Measurements from ENCODE around the gene MDGA2.

MDGA2 gene

DNA sequence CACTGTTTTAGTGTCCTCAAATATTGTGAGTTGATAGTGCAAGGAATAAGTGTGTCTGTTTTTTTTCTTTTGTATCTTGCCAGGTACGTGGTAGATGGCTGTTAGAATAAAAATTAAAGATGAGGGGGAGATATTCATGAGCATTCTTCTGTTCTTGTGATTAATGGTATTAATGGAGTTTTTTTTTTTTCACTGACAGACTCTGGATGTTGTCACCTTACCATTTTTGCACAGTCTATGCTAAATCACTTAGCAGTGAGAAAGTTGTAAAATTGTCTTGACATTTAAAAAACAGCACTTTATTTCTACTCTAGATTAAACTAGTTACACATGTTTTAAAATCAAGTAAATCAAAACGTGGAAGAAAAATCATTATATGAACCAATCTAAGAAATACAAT, 204.3 kb downstream of the MDGA2 start:
- DNase-seq, result no peak

DNA sequence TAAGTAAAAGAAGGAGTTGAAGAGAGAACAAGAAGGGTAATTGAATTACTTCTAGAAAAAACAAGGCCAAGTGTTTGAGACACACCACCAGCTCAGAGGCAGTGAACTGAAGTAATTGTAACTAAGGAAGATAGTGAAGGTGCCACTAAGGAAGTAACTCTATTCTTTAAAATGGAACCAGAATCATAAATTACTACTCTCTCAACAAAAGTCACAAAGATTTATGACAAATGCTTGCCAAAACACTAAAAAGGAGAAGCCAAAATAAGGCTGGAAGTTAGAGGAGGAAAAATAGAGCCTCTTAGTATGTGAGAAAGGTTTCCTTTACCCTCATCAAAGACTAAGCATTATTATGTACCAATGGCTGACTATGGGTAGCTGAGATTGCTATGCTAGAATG, 208.5 kb downstream of the MDGA2 start:
- DNase-seq, result no peak

DNA sequence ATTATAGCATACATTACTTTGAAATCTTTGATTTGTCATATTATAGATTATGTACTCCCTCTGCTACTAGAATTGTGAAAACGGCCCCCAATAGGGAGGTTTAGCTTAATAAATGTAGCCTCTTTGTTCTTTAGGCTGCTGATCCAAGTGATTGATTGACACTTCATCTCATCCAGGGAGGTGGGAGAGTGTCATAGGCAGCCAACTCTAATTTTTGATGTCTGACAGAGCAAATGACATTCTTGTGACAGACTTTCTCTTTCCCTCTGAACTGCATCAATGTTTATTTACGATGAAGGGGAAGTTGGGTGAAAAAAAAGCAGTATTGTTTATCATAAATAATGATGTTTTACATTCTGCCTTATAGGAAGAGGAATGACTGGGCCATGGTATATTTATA, 221.4 kb downstream of the MDGA2 start:
- DNase-seq, result no peak

DNA sequence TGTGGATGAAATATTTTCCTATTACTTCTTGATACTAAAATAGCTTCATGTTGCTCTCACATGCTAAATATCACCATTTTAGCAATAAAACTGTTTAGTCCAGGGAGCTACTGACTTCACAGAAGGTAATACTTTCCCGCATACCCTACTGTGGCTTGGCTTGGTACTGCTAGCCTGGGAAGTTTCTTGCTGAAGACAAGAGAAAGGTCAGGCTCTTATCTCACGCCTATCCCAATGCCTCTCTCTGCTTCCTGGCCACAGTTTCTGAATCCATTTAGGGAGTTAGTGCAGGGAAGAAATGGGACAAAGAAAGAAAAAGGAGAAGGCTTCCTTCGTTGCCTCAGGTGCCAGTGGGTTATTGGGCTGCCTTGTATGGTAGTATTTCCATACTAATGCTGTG, 228.3 kb downstream of the MDGA2 start:
- no peak for DNase-seq

DNA sequence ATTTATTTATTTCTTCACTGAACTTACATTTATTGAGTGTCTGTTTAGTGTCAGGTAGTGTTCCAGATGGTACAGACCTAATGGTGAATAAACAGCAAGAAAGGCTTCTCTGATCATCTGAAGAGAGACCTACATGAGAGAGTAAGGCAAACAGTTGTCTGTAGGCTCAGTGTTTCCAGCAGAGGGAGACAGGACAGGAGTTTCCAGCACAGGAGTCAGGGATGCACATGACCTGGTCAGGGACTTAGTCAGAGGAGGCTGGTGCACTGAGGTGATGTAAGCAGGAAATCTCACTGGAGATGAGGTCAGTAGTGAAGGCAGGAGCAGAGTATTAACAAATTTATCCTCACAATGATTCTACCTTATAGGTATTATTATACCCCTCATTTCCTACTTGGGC, 233.2 kb downstream of the MDGA2 start:
- DNase-seq, result no peak

DNA sequence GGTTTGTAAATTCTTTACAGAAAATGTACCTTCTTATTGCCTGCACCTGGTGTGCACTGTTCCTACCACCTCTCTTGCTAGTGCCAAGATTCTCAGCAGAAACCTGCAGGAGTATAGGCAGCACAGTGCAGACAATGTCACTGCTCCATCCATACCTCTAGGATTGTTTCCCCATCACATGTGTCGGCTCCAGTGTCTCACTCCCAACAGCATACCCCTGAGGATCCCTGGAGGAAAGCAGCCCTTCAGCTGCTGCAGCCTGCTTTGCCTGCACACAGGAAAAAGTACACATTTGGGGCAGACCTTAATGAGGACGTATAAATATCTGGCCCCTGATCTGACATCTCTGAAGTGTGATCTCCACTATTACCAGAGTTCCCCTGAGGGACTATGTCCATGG, 235.5 kb downstream of the MDGA2 start:
- DNase-seq, result no peak

DNA sequence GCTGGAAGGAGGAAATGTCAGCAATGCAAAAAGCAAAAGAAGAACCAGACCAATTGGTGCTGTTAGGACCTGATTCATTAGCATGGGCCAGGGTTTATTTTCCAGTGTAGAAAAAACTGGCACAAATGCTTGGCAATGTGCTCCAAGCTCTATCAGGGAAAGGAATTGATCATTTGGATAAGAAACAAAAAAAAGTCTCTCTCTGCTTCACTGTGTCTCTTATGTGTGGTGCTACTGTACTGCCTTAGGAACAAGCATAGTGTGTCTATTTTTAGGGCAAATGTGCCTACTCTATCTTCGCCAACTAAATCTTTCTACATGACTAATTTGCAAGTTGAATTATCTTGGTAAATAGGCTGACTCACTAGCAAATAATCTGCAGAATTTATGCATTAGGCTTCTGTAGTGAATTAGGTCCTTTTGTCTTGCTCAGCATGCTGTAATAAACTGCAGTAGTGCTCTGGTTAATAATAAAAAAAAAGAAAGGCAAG, 236.7 kb downstream of the MDGA2 start:
- no peak for DNase-seq

DNA sequence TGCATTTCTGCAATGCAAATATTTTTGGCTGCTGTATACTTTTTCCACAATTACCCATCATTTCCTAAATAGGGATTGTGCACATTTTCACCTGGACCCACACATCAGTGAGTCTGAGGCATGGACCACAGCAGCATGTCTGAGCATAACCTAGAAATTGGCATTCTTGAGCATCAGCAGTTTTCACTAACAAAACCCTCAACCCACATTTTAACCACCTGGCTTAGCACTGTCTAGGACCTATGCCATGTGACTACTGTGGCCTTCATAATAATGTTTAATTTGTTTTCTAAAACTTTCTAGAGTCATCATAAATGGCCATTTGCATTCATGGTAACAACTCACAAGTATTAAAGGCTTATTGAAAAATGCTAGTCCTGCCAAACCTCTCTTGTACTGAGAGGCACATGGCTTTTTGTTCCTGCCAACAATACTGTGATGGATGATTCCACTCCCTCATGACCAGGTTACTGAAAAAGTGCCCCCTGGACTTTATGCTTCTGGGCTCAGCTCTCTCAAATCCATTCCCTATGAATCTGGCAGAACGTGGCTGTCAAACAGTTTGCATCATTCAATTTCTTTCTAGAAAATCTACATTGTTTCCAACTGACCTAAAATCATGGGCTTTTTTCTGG, 240.0 kb downstream of the MDGA2 start:
- no peak for DNase-seq

DNA sequence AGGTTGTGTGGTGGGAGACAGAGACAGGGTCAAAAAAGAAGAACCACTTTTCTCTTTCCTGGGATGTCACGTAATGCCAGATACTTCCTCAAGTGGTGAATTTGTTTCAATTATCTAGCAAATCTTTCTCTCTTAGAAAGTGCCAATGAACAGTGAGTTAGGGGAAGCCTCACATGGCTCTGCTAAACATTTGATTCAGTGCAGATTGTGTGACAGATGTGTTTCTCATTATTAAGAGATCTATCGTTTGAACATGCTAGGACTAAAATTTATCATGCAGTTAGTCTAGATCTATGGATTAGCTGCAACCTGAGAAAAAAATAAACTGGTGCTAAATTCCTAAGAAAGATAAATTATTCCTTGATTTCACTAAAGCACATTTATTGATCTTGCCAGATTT, 247.8 kb downstream of the MDGA2 start:
- DNase-seq, result no peak

DNA sequence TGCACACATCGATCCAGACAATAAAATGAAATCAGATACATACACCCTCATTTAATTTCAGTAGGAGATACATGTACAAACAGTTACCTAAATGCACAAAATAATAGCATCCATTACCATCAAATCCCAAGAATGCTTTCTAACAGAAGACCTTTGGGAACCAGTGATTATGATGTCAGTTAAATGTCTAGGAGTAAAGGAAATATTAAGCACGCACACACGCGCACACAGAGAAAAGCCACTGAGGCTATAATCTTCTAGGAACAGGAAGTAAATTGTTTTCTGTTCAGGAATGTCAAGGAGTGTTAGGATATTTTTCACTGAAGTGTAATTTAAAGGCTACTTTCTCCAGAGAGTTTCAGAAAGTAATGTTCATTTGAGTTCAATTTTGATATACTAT, 250.1 kb downstream of the MDGA2 start:
- DNase-seq, result no peak

DNA sequence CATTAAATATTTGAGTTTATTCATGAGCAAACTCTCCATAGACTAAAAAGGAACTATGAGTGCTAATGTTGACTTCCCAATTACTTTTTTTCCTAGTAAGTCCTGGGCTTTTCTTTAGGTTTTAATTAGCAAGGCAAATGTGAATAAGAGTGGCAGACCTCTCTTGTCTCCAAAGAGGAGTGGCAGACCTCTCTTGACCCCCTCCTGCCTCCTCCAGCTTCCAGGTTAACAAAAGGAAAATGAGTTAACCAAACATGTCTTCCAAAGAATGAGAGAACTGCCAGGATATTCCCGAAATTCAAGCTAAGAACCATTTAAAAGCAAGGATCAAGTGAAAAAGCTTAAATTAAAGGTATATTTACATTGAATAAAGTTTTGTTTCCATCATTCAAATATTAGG, 253.2 kb downstream of the MDGA2 start:
- no peak for DNase-seq

DNA sequence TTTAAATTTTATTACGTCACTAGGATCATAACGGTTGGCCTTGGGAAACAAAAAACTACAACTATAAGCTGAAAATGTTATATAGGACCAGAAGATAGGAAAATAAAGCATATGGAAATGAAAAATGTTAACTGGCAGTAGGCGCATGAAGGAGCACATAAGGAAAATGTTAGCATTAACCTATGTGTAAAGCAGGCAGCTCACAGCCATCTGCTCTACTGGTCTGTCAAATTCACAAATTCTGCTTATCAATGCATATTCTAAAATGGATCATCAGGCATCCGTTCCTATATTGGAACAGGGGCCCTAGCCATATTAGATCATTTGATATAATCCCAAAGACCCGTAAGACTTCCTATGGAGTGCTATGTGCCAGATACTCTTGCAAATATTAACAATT, 263.9 kb downstream of the MDGA2 start:
- DNase-seq, result no peak

DNA sequence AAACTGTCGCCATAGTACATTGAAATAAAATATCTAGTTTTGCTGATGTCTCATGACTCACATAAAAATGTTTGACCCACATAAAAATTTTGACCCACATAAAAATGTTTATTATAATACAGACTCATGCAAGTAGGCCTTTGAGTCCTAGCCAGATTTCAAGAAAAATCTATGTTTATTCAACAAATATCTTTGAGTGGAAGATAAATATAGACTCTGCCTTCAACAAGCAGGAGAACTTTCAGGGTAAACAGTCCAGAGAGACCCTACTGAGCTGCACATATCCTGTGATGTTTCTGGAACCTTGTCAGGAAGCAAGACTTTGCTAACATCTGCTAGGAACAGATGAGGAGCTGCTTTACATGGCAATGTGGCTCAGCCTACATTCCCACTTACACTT, 283.1 kb downstream of the MDGA2 start:
- no peak for DNase-seq

DNA sequence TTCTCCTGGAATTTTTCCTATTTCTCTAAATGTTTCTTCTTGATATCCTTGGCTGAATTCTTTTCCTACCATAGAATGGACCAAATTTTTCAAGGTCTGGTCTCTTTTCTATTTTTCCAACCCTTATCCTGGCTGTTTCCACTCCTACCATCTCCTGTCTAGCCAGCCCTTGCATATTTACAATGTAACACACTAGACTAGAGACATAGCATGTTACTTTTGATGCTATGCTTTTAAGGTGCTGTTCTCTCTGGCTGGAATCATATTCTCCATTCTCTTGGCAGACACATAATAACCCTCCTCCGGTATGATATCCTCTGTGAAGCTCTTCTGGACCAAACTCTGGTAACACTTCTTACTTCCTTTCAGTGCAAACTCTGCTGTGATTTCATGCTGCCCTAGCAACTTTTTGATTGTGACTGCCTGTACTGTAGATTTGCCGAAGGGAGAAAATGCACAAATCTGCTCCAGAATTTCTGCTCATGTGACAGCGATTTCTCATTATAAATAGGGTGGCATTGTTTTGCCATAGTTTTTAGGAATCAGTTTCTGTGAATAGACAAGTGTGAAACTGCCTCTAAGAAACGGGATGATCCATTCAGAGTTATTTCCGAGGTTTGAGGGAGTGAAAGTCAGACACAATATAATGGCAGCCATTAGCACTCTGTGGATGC, 284.4 kb downstream of the MDGA2 start:
- DNase-seq, result no peak

DNA sequence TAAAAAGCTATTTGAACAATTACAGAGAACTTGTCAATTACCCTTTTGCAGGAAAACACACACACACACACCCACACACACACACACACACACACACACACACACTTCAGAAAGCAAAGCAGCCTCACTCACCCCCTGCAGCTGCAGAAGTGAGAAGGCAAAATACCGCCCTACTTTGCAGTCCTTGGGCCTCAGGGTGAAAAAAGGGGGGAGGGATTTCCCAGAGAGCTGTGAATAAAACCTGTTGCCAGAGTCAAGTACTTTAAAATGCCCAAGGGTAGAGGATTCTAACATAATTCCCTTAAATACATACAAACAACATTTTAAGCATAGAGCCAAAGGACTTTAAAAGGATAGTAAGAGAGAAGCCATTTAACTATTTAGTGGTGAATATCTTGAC, 285.9 kb downstream of the MDGA2 start:
- DNase-seq, result no peak

DNA sequence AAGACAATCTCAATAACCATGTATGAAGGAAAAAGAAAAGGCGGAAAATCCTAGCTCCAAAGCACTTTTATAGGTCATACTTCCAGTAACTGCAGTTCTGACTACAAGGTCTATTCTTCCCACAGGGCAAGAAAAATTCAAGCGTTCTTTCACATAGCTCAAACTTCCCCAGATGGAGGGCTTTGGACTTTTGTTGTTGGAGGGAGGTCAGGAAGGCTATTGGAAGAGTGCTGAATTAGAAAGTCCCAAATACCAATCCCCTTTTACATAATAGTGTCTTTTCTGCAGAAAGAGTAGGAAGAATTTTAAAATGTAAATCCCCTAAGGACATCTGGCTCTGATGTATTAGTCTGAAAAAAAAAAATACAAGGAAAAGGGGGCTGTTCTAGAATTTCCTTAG, 309.4 kb downstream of the MDGA2 start:
- no peak for DNase-seq

DNA sequence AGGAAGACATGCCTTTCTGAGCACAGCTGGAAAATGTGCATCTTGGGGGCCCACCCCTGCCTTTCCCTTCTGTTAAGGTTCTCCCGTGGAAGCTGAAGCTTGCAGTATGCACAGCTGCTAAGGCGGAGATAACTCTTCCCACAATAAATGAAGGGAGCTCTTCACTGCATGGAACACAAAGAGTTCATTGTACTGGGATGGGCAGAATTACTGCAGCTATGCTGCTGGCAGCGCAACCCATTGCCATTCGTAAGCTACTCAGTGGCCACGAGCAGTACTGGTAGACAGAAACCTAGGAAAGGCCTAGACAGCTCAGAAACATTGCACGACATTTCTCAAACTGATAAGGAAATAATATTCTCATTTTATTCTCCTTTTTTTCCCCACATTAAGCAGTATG, 310.2 kb downstream of the MDGA2 start:
- DNase-seq, result no peak

DNA sequence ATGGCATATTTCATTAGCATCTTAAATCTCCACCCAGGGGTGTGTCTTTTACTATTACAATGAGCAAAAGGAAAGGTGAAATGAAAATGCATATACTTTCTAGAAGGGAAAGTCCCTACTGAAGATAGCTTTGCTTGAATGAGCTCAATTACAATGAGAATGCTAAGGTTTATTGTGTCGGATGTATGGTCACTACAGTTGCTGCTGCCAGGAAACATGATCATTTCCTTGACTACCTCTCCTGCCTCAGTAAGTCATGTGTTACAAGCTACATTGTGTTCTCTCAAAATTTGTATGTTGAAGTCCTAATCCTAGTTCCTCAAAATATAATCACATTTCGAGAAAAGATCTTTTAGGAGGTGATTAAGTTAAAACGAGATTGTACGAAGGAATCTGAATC, 322.2 kb downstream of the MDGA2 start:
- no peak for DNase-seq

DNA sequence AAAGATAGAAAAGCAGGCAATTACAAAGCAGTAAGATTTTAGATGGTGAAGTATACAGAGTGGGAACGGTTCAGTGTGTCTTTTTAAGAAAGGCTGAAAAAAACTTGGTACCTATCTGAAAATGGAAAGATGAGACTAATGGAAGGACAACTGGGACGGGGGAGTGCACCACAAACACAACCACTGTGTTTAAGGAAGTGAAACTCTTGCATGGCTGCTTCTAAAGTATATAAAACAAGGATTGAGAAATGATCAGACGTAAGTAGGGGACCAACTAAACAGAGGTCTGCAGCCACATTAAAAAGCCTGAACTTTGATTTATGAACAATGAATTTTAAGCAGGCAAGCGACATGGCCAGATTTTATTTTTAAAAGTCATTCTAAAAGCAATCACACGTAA, 328.6 kb downstream of the MDGA2 start:
- DNase-seq, result no peak

DNA sequence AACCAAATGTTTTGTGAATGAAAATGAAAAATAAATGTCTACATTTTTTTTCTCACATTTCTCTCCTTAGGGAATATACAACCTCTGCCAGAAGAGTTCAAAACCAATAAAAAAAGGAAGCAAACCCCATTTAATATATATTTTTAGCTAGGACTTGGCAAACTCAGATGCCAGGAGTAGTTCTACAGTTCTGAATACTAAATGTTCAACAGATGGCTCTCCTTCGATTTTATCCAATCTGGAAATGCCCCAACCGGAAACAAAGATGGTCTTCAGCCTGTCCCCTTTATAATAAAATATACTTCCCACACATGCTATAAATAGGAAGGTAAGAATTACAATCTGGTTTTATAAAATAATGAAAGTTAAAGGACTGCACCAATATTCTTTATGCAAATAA, 330.4 kb downstream of the MDGA2 start:
- DNase-seq, result no peak

DNA sequence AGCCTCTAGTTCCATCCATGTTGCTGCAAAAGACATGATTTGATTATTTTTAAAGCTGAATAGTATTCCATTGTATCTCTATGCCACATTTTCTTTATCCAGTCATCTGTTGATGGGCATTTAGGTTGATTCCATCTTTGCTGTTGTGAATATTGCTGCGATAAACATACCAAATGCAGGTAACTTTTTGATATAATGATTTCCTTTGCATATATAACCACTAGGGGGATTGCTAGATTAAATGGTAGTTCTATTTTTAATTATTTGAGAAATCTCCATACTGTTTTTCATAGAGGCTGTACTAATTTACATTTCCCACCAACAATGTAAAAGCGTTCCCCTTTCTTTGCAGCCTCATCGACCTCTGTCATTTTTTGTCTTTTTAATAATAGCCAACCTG, 342.5 kb downstream of the MDGA2 start:
- DNase-seq, result no peak

DNA sequence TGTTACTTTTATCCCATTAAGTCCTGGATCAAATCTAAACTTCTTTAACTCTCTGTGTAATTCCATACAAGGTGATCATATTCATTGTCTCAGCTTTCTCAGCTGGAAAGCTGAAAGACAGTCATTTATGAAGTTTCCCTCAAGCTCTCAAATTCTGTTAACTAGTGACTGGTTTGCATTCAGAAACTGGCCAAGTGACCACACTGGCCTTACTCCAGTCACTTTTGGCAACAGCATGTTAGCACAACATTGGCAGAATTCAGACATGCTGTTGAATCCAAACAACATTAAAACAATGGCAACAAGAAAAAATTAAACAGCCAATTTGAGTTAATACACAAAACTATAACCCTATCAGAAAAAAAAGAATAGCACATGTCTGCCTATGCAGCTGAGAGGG, 343.3 kb downstream of the MDGA2 start:
- no peak for DNase-seq

DNA sequence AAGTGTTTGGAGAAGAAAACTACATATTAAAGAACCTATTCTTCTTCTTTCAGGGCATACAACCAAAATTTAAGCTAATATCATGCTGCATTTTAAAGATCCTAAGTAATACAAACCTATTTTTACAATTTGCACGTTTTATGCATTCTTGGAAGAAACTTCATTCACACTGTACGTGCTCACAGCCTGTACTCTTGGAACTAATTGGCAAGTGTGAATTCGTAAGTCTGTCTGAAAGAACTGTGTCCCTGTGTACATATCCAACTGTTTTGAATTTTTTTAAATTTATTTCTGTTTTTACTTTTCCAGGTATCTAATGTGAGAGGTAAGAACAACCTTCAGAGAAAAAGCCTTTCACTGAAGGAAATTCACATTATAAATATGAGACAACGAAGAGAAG, 347.0 kb downstream of the MDGA2 start:
- DNase-seq, result no peak

DNA sequence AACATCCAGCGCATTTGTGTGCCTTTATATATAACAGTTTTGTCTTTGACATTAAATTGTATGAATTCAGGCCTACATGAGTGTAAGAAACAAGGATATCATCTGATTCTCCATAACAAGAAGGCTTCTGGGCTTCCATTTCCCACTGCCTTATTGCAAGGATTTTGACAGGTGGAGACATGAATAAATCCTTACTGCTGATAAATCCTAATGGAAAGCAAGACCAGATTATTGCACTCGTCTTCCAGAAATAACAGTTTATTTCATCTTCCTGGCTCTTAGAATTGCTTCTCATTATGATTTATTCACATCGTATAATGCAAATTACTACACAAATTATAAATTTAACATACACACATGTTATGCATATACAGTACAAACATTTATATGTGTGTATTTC, 348.1 kb downstream of the MDGA2 start:
- DNase-seq, result no peak

DNA sequence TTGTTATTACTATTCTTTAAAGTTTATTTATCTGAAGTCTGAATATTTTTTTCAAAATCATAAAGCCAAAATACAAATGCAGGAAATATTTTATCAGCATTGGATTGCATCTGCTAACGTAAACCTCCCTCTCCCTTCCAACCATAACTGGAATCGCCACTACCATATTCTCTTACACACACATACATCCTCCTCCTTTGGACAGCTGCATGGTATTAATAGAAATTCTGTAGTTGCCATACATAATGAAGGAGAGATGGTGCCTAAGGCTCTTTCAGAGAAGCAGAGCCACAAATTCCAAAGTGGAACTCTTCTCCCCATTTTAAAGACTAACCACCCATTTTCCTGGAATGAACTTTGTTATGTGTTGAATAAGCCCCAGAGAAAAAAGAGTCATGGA, 352.7 kb downstream of the MDGA2 start:
- no peak for DNase-seq

All from activated naive CD4-positive, alpha-beta T cell (primary cell).